ENCODE measurements around the gene FAM107B.

DNA sequence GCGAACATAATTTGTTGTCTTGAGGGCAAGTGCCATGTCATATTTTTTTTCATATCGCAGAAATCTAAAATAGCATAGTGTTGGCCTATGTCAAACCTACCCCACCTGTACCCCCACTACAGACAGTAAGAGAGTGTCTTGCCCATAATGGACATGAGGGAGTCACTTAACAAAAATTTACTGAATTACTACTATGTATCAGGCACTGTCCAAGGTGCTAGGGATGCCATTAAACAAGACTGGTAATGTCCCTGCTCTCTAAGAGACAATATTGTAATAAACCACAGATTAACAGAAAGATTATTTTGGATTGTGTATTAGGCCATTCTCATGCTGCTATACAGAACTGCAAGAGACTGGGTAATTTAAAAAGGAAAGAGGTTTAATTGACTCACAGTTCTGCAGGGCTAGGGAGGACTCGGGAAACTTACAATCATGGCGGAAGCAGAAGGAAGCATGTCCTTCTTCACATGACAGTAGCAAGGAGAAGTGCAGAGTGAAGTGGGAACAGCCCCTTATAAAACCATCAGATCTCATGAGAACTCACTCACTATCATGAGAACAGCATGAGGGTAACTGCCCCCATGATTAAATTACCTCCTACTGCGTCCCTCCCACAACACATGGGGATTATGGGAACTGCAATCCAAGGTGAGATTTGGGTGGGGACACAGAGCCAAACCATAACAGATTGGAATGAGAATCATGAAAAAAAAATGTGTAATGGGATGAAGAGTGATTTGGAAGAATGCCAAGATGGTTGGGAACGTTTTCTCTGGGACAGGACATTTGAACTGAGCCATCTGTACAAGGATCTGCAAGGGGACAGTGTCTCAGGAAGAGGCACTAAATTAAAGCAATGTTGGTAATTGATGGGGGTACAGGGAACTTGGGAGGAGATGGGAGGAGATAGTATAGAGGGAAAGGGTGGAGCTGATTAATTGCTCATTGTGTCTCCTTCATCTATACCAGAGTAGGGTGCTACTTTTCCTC is 108.5 kb downstream of the FAM107B start:
- TF ChIP-seq, protein P1, sequence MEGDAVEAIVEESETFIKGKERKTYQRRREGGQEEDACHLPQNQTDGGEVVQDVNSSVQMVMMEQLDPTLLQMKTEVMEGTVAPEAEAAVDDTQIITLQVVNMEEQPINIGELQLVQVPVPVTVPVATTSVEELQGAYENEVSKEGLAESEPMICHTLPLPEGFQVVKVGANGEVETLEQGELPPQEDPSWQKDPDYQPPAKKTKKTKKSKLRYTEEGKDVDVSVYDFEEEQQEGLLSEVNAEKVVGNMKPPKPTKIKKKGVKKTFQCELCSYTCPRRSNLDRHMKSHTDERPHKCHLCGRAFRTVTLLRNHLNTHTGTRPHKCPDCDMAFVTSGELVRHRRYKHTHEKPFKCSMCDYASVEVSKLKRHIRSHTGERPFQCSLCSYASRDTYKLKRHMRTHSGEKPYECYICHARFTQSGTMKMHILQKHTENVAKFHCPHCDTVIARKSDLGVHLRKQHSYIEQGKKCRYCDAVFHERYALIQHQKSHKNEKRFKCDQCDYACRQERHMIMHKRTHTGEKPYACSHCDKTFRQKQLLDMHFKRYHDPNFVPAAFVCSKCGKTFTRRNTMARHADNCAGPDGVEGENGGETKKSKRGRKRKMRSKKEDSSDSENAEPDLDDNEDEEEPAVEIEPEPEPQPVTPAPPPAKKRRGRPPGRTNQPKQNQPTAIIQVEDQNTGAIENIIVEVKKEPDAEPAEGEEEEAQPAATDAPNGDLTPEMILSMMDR (IDR thresholded peaks at IDR 0.05) = no peak
- no peak for TF ChIP-seq POLR2A (IDR thresholded peaks at IDR 0.05)

All from heart left ventricle (tissue), 13 donors.